ENCODE measurements around the gene TRIM14.
"Not testable (repeated sequence)": the region's sequence is repeated elsewhere in the genome, so short reads cannot be mapped to it uniquely, and the experiment has no call there.

TRIM14 gene

DNA sequence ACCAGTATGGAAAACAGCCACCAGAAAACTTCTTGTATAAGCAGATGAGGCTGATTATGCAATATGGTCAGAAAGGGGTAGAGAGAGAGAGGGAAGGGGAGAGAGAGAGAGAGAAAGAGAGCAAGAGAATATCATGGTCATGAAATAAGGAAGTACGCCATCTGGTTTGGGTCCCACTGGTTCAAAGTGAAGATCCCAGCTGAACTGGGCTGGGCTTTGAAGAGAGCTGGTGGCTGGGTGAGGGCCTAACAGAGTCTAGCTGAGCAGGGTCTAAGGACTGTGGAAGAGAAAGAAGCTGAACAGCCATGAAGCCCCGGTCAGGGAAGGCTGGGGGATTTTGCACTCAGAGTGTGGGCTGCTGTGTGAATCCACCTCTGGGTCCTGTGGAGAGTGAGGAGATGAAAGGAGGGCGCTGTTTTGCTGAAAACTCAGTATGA is 14.6 kb downstream of the TRIM14 start:
- no peak for DNase-seq

DNA sequence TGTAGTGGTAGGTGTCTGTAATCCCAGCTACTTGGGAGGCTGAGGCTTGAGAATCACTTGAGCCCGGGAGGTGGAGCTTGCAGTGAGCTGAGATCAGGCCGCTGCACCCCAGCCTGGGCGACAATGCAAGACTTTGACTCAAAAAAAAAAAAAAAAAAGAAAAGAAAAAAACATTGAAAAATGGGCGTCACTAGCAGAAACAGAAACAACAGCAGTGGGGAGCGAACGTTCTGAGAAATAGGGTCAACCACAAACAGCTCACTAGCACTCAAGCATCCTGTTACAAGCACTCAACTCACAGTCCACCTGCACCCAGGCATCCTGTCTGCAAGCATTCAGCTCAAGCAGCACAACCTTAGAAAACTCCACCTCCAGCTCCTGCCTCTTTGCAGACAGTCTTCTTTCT is 17.2 kb downstream of the TRIM14 start:
- peak; percentile 17 to 67 for DNase-seq

DNA sequence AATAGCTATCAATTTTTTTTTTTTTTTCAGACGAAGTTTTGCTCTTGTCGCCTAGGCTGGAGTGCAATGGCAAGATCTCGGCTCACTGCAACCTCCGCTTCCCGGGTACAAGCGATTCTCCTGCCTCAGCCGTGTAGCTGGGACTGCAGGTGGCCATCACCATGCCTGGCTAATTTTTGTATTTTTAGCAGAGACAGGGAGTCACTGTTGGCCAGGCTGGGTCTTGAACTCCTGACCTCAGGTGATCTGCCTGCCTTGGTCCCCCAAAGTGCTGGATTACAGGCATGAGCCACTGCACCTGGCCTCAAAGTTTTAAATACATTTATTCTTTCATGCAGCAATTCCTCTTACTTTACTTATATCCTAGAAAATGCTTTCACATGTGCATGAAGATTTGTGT is 17.6 kb downstream of the TRIM14 start:
- no peak for DNase-seq

DNA sequence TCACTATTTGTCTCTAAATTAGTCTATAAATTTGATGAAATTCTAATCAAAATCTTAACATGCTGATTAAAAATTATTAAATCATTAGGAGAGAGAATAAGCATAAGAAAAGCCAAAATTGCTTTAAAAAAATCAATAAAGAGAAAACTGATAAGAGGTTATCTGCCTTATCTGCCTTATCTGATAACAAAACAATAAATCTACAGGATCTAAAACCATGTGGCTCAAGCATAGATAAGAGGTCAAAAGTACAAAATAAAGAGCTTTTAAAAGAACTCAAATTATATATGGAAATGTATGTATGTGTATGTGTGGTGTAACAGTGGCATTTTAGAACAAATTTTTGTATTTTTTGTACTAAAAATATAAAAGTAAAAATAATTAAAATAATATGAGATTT is 18.6 kb downstream of the TRIM14 start:
- no peak for DNase-seq

DNA sequence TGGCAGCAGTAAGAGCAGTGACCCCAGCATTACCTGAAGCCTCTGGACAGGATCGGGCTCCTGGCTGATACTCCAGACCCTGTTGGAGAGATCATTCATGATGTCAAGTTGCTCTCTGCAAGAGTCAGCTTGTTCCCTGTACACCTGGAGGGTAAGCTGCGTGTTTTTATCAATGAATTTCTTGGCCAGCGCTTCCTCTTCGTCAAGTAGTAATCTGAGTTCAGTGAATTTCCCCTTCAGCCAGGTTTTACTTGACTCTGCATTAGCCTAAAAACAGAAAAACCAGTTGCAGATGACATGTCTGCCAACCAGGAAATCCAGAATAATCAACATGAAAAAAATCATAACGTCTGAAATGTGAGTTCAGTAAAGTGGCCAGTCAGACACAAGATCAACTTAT is 19.1 kb downstream of the TRIM14 start:
- peak; percentile 30 to 37 for DNase-seq

DNA sequence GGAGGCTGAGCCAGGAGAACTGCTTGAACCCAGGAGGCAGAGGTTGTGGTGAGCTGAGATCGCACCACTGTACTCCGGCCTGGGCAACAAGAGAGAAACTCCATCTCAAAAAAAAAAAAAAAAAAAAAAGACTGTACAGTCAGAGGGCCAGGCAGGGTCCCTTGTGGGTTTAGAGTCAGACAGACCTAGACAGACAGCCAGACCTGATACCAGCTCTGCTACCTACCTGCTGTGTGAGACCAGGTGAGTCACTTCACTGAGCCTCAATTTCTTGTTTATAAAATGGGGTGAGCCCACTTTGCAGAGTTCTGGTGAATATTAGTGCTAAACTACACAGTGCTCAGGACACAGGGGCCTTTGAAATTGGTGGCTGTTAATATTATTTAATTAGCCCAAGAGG is 19.7 kb downstream of the TRIM14 start:
- no peak for DNase-seq

DNA sequence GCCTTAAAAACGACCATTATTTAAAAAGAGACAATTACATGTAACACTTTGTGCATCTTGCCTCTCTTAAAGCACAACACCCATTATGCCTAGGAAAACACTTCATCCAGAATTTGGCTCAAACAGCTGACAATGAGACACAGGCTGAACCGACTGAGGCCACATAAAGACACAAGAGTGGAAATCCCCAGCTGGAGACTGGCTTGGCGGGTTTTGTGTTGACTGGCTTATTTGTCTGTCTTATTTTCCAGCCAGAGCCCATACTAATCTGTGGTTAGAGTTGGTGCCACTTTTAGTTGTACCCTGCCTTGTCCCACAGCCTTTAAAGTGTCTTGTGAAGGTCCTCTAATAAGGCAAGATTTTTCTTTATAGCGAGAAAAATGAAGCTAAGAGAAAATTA is 21.2 kb downstream of the TRIM14 start:
- no peak for DNase-seq

DNA sequence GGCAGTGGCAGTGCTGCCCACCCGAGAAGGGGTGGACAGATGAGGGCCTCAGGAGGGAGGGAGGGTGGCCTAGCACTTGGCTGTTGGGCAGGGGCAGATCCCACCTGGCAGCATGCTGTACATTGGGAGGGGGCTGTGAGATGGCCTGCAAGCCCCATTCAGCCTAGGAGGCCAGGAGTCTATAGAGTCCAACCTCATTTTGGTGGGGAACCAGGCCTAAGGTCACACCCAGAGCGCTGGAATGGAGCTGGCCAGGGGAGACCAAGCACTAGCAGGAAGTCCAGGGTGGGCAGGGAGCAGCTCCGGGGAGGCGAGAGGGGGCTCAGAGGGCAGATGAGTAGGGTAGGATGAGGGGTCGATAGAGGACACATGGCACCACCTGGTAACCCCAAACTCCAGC is 22.9 kb downstream of the TRIM14 start:
- DNase-seq = no peak

DNA sequence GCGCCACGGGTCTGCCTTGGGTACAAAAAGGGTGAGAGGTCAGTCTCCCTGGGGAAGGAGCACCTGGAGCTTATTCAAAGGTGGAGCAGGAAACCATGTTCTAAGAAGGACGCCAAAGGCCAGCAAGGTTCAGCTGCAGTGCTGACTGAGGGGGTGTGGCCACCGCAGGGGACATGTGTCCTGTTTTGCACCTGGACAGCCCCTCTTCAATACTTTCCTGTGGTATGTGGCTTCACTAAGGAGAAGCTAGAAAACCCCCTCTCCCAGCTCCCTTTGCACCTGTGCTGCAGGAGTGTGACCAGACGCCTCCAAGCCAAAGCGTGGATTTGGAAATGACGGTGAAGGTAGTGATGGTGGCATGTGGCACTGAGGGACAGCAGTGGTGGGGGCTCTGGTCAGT is 23.6 kb downstream of the TRIM14 start:
- no peak for DNase-seq

DNA sequence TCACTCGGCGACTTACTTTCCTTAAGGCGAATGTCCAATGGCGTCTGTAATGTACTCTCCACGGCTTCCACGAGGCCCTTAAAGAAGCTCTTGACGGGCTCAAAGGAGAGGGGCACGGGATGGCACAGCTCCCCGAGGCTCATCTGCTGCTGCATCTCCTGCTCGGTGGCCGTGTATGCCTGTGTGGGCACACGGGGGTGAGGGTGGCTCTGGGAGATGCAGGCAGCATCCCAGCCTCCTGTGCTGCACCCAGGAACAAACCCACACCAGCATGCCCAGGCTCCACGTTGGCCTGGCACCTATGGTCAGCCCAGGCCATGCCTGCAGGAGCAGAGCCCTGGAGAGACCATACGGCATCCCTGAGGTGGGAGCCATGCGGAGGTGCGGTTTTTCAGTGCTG is 24.2 kb downstream of the TRIM14 start:
- no peak for DNase-seq

DNA sequence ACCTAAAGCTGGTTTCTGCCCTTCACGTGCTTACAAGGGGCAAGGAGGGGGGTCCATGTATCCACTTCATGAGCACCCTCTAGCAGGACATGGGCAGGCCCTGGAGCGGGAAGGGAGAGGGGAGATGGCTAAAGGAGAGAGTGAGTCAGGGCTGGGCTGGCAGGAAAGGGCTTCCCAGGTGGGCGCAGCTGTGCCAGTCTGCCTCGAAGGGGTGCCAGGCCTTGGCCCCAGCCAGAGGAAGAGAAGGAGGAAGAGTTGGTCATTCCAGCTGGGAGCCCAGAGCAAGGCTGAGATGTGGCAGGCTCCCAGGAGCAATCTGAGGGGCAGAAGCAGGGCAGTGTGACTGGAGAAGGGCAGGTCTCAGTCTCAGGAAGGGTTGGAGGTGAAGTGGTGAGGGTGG is 24.7 kb downstream of the TRIM14 start:
- no peak for DNase-seq

DNA sequence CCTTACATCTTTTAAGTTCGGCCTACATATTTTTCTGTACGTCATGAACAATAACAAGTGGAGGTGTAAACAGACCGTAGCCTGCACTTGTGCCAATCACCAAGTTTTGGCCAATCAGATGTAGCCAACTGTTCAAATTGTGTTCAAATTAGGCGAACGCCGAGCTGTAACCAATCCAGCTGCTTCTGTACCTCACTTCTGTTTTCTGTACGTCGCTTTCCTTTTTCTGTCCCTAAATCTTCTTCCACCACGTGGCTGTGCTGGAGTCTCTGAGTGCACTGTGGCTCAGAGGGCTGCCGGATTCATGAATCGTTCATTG is 26.4 kb downstream of the TRIM14 start:
- no peak for DNase-seq

DNA sequence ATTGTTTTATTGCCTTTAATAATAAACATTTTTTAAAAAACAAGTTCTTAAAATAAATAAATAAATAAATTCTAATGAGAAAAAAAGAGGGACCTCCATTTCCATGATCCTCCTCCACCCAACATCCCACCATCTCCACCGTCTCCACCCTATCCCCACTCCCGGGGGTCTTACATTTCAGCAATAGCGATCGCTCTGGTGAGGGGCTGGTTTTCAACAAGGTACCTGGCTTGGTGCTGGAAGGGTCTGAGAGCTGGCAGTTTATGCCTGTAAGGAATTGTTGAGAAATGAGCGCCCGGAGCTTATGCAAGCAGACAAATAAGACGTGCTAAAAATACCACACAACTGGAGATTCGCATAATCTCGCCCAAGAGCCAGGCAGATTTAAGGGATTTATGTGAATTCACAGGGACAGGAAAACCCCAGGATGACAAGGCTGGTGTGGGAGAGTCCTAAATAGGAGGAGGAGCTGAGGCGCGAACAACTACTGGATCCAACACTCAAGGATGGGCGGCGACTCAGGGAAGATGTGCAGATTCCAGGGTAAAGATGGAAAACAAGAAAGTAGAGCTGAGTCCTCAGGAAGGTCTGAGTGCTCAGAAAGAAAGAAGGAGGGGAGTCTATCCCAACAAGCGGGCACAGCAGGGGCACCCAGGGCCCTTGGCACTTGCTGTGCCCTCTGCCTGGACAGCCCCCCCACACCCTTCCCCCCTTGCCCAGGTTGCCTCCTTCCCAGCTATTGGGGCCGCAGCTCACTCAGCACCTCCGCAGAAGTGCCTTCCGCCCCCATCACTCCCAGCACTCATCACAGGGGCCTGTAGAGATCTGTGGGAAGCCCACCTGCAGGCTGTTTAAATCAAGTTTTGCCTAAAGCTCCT is 27.0 kb downstream of the TRIM14 start:
- DNase-seq = no peak

DNA sequence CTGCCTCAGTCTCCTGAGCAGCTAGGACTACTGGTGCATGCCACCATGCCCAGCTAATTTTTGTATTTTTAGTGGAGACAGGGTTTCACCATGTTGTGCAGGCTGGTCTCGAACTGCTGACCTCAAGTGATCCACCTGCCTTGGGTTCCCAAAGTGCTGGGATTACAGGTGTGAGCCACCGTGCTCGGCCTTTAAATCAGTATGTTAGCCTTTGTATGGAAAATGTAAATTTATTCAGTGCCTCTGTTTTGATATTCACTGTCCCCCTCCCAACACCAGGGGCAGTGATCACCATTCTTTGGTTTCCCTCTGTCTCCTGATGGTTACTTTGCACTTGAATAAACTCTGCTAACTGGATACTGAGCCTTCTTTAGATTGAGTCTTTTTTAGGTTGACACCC is 28.3 kb downstream of the TRIM14 start:
- DNase-seq = not testable (repeated sequence)

DNA sequence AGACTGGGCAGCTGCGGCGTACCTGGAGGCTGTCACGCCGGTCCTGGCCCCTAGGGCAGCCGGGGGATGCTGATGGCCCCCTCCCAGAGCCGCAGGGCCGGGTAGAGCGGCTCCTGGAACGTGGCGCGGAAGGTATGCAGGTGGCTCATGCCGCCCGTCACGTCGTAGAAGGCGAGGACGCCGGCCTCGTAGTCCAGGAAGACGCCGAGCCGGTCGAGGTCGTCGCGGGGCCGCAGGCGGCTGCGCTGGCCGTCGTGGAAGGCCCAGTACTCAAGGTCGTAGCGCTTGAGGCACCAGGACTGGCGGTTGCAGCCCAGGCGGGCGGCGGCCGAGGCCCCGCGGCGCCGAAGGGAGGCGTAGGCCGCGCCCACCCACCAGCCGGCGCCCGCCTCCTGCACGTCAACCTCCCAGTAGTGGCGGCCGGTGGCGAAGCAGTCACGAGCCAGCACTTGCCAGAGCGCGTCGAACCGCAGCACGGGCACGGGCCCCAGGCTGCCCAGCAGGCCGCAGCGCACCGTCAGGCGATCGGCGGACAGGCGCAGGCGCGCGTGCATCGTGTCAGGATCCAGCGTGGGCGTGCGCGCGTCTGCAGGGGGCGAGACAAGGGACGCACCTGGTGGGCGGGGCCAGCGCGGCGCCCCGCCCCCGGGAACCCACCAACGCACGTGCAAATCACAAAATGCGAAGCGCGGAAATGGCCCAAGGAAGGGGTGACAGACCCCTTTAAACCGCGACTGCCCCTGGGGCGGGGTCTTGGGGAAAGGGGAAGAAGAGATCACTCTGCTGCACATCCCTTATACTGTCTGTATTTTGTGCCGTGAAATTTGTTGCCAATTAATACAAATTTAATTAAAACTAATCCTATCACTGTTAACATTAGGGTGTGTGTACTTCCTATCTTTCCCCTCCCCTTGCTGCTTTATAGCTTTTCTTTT is 31.3 kb downstream of the TRIM14 start:
- no peak for DNase-seq

DNA sequence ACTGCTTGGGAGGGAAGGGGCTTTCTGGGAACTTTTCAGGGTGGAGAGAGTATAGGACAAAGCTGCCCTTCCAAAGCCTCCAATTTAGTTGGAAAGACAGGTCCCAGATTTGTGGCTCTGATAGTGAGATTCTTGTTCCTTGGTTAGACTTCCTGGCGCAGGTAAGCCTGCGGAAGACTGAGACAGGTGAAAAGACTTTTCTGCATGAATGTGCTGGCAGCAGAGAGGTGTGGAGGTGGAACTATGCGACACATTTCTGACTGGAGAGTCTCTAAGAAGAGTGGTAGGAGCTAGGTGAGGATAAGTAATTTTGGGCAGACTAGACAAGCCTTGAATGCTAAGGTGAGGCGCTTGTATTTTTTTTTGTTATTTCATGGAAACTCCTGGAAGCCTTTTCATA is 32.6 kb downstream of the TRIM14 start:
- no peak for DNase-seq

DNA sequence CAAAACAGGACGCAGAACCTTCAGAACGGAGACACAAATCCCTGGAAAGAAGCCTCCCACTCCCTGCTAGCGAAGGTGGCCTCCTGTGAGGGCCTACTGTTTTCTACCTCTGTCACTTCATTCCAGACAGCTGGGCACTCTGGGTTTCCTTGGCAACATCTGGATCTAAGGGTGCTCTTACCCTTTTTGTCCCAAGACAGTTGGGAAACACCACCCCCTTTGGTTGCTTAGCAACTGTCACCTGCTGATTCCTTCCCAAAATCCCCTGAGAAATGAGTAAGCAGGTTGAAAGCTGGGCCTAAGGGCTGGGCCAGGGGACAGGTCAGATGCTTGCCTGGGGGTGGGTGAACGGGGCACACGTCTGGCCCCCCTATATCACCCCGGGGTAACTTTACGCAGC is 33.1 kb downstream of the TRIM14 start:
- DNase-seq = peak in 1 of 2 experiments; percentile 14

DNA sequence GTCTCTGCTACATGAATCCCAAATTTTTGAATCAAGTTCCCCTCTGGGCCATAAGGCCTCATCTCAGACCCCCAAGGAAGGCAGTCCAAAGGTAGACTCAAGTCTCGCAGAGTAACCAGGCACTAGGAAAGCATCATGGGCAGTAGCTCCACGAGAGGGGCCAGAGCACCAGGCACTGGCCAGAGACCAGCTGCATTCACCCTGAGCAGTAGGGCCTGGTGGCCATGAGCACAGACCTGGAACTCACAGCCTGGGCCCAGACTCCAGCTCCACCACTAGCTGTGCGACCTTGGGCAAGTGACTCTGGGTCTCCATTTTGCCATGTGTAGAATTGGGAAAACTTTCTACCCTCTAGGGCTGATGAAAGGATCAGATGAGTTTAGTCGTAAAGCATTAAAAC is 34.0 kb downstream of the TRIM14 start:
- DNase-seq = no peak

DNA sequence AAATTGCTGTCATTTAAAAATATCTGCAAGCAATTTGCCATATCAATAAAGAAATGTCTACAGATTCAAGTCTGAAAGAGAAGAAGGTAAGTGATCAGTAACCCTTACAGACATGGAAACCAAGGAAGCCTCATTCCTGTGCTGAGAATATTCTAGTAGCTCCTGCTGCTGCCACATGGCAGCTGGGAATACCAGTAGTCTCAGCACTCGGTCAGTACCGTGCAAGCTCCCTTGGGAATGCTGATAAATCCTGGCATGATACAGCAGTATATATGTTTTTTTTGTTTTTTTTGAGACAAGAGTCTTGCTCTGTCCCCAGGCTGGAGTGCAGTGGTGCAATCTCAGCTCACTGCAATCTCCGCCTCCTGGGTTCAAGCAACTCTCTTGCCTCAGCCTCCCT is 34.6 kb downstream of the TRIM14 start:
- no peak for DNase-seq

DNA sequence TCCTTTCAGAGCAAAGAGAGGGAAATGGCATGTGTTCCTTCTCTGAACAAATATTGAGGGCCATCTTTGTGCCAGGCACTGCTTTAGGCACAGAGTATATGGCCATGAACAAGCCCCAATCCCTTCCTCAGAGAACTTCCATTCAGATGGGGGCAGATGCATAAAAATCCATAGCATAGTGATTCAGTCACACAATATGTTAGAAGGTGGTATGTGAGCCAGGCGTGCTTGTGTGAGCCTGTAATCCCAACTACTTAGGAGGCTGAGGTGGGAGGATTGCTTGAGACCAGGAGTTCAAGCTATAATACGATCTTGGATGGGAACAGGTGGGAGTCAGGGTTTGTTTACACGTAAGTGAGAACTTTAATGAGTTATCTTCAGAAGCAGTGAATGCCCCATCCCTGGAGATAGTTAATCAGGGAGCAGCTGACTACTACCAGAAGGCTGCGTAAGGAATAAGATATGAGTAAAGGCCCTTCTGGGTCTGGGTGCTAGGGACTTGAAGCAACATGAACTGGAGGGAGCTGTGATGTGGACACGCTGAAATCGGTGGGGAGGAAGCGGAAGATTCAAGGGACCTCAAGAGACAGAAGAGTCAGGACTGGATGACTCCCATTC is 35.3 kb downstream of the TRIM14 start:
- DNase-seq = no peak

DNA sequence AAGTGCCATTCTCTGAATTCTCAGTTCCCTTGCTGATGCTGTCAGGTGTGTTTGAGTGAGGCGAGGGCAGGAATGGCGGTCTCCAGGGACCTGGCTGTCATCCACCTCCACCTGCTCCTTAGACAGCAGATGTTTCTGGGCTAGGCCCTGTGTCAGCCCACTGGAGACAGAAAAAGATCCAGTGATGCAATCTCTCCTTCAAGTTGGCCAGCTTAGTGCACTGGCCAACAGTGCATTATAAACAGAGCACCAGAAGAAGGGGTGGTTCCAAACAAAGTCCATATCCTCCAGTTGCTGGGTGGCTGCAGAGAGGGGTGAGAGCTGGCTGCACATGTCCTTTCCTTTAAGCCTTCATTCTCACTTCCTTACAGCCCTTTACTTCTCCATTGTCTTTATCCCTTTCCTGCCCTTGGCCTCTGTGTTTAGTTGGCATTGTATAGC is 35.9 kb downstream of the TRIM14 start:
- DNase-seq = peak in 1 of 2 experiments; percentile 31

DNA sequence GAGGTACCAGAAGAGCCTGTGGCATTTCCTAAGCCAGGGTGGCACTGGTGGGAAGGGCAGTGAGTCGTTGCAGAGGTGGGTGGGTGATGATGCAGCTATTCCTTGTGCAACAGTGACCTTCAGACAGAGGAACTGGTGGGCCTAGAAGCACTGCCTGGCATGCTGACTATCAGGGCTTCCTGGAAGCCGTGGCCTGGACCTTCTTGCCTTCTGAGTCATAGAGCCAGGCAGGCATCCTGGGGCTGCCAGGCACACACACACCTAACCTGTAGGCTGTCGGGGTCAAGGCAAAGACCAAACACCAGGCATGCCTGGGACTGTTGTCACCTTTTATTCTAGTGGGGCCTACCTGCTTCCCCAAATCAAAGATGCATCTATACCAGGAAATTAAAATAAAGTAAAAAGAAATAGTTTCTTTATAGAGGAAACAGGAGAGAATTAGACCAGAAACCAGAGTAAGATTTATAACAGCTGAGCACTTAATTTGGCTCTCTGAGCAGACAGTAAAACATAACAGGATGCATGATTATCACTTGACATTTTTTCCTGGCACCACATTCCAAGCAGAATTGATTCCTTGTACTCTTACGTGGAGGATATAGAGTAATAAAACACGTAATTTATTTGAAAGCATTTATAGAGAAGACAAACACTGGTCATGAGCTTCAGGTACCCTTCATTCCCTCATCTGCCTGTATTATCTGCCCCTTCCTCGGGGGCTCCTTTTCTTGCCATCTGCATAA is 37.4 kb downstream of the TRIM14 start:
- no peak for DNase-seq

DNA sequence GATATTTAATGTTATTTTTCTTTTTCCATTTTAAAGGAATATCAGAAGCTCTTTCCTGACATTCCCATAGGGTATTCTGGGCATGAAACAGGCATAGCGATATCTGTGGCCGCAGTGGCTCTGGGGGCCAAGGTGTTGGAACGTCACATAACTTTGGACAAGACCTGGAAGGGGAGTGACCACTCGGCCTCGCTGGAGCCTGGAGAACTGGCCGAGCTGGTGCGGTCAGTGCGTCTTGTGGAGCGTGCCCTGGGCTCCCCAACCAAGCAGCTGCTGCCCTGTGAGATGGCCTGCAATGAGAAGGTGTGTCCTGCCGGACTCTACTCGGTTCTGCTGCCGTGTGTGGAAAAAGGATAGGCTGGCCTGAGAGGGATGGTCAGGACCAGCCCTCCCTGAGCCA is 38.2 kb downstream of the TRIM14 start:
- no peak for DNase-seq

Data from NCI-H187 (cell line).